PC-9 (cell line): ENCODE data around the gene JUNB.

Experiments used
- CTCF ChIP-seq: fragments of 200-600 bp; sonication (generic); conservative IDR thresholded peaks from 2 replicates; pipeline ENCODE4 v1.6.1; 2017; ENCODE audit warnings: mixed run types, antibody characterized with exemption, mild to moderate bottlenecking, moderate library complexity
- EZH2 ChIP-seq: fragments of 200-600 bp; sonication (generic); IDR thresholded peaks from 2 replicates; pipeline ENCODE4 v1.8.0; 2017; ENCODE audit warnings: antibody characterized with exemption, low read depth

GRCh38 chr19:12800923-12801465, 9.7 kb downstream of the JUNB start:
- TF ChIP-seq CTCF, result no peak
- TF ChIP-seq EZH2, result no peak
